Smooth muscle cell (in vitro differentiated cells): ENCODE measurements around the gene C1orf174. TPM values are rescaled to one million over a fixed set of nuclear protein-coding genes. Genes with fewer than 3 reads are reported as not detected.

ENCODE experiments used
- DNase-seq: peaks from one replicate; lab custom pipeline; 2025; ENCODE audit not compliant: unreplicated experiment; lab: John Stamatoyannopoulos, UW
- H2AFZ ChIP-seq: fragments of 200-600 bp; sonication (generic); 2 replicates; pipeline ENCODE4 v1.6.0; 2016; ENCODE audit warnings: antibody characterized with exemption, low read depth, mild to moderate bottlenecking
- H3F3A ChIP-seq: fragments of 200-600 bp; sonication (generic); 2 replicates; pipeline ENCODE4 v1.6.0; 2017; ENCODE audit warnings: antibody characterized with exemption, low read depth
- H3K27ac ChIP-seq: fragments of 200-600 bp; sonication (generic); 2 replicates; pipeline ENCODE4 v1.5.1; 2016; ENCODE audit warnings: low read depth, mild to moderate bottlenecking
- H3K27me3 ChIP-seq: fragments of 200-600 bp; sonication (generic); 2 replicates; pipeline ENCODE4 v1.6.1; 2016; ENCODE audit warnings: low read depth, mild to moderate bottlenecking
- H3K36me3 ChIP-seq: fragments of 200-600 bp; sonication (generic); 2 replicates; pipeline ENCODE4 v1.5.1; 2016; ENCODE audit warnings: low read depth
- H3K4me1 ChIP-seq: fragments of 200-600 bp; sonication (generic); 2 replicates; pipeline ENCODE4 v1.5.1; 2016; ENCODE audit warnings: low read depth
- H3K4me2 ChIP-seq: fragments of 200-600 bp; sonication (generic); 2 replicates; pipeline ENCODE4 v1.6.0; 2016; ENCODE audit warnings: mild to moderate bottlenecking
- H3K4me3 ChIP-seq: fragments of 200-600 bp; sonication (generic); 2 replicates; pipeline ENCODE4 v1.5.1; 2016; ENCODE audit warnings: mild to moderate bottlenecking
- H3K79me2 ChIP-seq: fragments of 200-600 bp; sonication (generic); 2 replicates; pipeline ENCODE4 v1.6.0; 2016; ENCODE audit warnings: low read depth, mild to moderate bottlenecking
- H3K9ac ChIP-seq: fragments of 200-600 bp; sonication (generic); 2 replicates; pipeline ENCODE4 v1.6.0; 2016; ENCODE audit warnings: low read depth
- H3K9me3 ChIP-seq: fragments of 200-600 bp; sonication (generic); replicated peaks from 2 replicates; pipeline ENCODE4 v1.5.1; 2016; ENCODE audit warnings: low read depth
- H4K20me1 ChIP-seq: fragments of 200-600 bp; sonication (generic); 2 replicates; pipeline ENCODE4 v1.6.0; 2016; ENCODE audit warnings: low read depth
- CTCF ChIP-seq: fragments of 200-600 bp; sonication (generic); IDR thresholded peaks from 2 replicates; pipeline ENCODE4 v1.5.1; 2017; ENCODE audit warnings: borderline replicate concordance, mild to moderate bottlenecking, antibody characterized with exemption; ENCODE audit not compliant: insufficient read depth, poor library complexity, severe bottlenecking
- WGBS: methylation state at CpG from one replicate; pipeline ENCODE4 v1.1.7; 2016; ENCODE audit warnings: low lambda C conversion rate; 5-methylcytosine and 5-hydroxymethylcytosine counted together
- polyA plus RNA-seq: library from polyadenylated mRNA; unstranded; fragments of >200 nt; fragmentation: Nextera tagmentation; extraction: Ambion mirVana; gene quantifications from 2 replicates; pipeline ENCODE4 v1.2.1, GENCODE V29; 2016
- total RNA-seq: library from RNA; depleted of rRNA; stranded (reverse); fragments of >200 nt; gene quantifications from 2 replicates; pipeline ENCODE4 v1.2.3, GENCODE V29; 2014

The C1orf174 gene
- total and polyA plus RNA-seq, 2 experiments from 2014 or later, result 26.0 to 32.5 TPM

- WGBS, result 89% methylated on average over 12 of the region's 12 CpGs
- no peak for TF ChIP-seq CTCF
- Histone ChIP-seq H3K36me3 (no peaks in the 10 kb centered on the region), H3K4me1 (no peaks in the 10 kb centered on the region), H3K79me2 (no peaks in the 10 kb centered on the region), H3K4me3 (no peak overlapping the region), H3F3A (no peaks in the 10 kb centered on the region), H3K9me3 (no peaks in the 10 kb centered on the region), H3K9ac (no peak overlapping the region), H3K27me3 (no peaks in the 10 kb centered on the region), H2AFZ (no peak overlapping the region), H3K4me2 (no peak overlapping the region), H3K27ac (no peak overlapping the region), H4K20me1 (no peaks in the 10 kb centered on the region)
- no peak for DNase-seq
Measured at GRCh38 chr1:3939242-3940080, 39.4 kb upstream of the C1orf174 start.

GRCh38 chr1:3932156-3932919, 32.3 kb upstream of the C1orf174 start:
- H4K20me1 ChIP-seq, result no peaks in the 10 kb centered on the region
- H3K27me3 ChIP-seq, result no peaks in the 10 kb centered on the region
- H3K4me1 ChIP-seq, result no peaks in the 10 kb centered on the region
- no peak overlapping the region for H2AFZ ChIP-seq
- H3K79me2 ChIP-seq, result no peaks in the 10 kb centered on the region
- WGBS, result 82% methylated on average over 21 of the region's 21 CpGs
- H3K9me3 ChIP-seq, result no peaks in the 10 kb centered on the region
- no peaks in the 10 kb centered on the region for H3K36me3 ChIP-seq
- no peak overlapping the region for H3K9ac ChIP-seq
- no peak for TF ChIP-seq CTCF
- no peak for DNase-seq
- H3K4me2 ChIP-seq, result no peak overlapping the region
- H3K27ac ChIP-seq, result no peak overlapping the region
- peaks cover 4% of the 10 kb centered on the region for H3F3A ChIP-seq
- no peak overlapping the region for H3K4me3 ChIP-seq

- Histone ChIP-seq H3K4me3 (no peak overlapping the region), H3K27me3 (no peaks in the 10 kb centered on the region), H3K79me2 (no peaks in the 10 kb centered on the region), H3F3A (peaks cover 4% of the 10 kb centered on the region), H3K4me1 (no peaks in the 10 kb centered on the region), H3K36me3 (no peaks in the 10 kb centered on the region), H2AFZ (no peak overlapping the region), H3K27ac (no peak overlapping the region), H3K4me2 (no peak overlapping the region), H4K20me1 (no peaks in the 10 kb centered on the region), H3K9me3 (no peaks in the 10 kb centered on the region), H3K9ac (no peak overlapping the region)
- 81% methylated on average over 17 of the region's 17 CpGs for WGBS
- no peak for DNase-seq
- no peak for TF ChIP-seq CTCF
Measured at GRCh38 chr1:3931007-3931912, 31.2 kb upstream of the C1orf174 start.
